Activated CD4-positive, alpha-beta T cell treated with anti-CD3 and anti-CD28 coated beads for 24 hours (primary cell): ENCODE data around the gene UTP15.
A peak's percentile ranks its signal among the peaks of the same experiment; 100 is the strongest.

Experiments used
- DNase-seq, 2 donors: peaks; one replicate each; pipeline ENCODE4 v3.0.0-alpha.2; 2020; ENCODE audit warnings: low read depth in 2 of 2

UTP15 gene

DNA sequence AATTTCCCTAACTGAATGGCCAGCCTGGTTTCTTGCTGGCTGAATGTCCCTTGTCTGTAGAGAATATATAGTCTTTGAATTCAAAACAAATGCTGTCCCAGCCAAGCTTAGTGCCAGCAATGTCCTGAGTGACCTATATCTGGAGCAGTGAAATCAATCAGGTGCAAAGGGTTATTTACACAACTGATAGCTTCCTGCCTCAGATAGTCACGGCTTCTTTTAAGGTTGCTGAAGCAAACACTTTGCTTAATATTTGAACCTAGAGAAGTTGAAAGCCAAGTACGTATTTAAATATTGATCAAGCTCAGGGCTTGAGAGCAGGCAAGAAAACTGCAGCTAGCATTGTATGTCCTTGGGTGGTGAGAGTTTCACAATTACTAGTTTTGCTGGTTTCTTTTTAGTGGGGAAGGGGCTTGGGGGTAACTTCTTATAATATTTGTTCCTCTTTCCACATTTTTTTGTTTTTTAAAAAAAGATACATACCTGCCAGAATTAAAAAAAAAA is 58.4 kb downstream of the UTP15 start:
- DNase-seq: no peak

DNA sequence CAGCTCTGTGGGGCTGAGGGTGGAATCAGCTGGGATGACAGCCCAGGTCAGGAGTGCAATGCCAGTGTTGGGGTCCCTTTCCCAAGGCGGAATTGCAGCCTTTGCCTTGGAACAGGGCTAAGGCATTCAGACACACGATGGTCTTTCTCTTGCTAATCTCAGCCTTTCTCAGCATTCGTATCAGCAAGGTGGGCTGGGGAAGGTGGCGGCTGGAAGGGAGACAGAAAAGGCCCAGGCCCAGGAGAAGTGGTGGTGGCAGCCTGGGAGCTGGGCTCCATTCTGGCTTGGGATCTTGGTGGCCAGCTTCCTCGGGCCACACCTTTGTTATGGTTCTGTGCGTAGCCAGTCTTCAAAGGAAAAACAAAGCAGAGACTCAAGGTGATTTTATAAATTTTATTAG is 59.3 kb downstream of the UTP15 start:
- DNase-seq: no peak

DNA sequence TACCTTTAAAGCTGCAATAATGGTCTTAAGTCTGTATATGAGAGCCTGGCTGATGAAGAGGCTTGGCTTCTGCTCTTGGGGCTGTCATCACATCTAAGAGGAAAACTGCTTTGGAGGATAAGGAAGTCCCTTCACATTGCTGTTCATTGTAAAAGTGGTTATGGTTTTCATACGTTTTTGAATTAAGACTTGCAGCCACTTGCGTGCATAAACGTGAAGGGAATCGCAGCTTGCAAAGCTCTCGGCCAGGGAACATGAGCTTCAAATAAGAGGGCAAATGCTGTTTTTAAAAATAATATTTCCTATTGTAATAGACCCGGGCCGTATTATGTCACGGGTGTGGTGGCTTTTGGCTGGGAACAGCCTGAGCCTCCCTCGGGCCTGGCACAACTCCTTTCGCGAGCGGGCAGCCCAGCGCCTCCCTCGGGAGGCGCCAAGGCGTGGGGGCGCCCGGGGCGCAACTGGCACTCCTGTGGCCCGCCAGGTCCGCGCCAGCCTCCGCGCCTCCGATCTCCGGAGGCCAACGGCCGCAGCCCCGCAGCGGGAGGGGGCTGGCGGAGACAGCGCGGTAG is 59.9 kb downstream of the UTP15 start:
- no peak for DNase-seq

DNA sequence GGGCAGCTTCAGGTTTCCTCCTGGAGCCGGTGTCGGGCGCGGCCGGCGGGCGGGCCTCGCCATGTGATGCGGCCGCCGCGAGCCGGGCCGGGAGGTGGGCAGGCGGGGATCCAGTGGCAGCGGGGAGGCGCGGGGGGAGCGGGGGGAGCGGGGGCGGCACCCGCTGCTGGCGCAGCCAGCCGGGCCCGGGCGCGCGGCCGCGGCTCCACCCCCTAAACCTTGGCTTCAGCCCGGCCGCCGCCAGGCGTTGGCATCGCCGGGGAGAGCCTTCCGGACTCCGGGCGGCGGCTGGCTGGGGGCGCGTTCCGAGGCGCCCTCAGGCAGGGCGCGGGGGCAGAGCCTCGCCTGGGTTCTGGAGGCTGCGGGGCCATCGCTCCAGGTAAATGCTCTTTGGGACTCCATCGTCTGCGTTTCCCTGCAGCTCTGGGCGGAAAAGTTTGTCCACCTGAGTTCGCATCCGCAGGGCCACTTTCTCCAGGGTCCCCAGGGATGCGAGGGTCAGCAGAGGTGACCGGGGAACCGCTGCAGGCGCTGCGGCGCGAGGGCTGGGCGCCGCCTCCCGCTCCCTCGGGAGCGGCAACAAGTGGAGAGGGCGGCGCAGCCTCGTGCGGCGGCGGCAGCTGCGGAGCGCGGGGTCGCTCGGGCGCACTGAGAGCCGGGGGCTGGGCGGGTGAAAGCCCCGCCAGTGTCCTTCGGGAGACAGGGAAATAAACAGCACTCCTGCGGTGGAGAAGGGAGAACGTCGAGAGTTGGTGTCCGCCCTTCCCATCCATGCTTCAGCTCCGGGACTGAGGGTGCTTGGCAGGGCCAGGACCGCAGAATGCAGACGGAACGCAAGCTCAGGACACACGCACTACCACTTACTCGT is 60.6 kb downstream of the UTP15 start, which contains the start of gene ARHGEF28:
TSS of gene ARHGEF28 (plus strand) at position 253 of the 868 bp plus-strand sequence. CDS start 58,656 bp downstream, outside the sequence.
- peak in 1 of 2 donors; percentile 13 for DNase-seq

DNA sequence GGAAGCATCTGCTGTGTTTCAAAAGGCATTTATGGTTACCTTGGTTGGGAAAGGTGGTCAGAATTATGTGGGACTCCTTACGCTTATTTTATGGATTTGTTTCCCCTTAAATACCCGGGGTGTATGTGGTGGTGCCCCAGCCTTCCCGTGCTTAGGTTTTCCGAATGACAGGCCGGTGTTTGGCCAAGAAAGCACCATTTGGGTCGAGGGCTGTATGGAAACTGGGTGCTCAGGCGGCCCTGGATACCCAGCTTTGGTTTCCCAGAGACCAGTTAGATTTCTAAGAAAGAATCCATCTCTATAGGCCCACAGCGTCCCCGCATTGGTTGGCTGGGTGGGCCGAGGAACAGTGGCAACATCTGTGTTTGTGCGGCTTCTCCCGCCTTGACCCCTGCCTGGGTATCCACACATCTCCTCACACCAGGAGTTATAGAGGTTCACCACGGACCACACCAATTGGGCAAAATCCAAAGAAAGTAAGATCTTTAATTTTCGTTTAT is 61.3 kb downstream of the UTP15 start:
- no peak for DNase-seq

DNA sequence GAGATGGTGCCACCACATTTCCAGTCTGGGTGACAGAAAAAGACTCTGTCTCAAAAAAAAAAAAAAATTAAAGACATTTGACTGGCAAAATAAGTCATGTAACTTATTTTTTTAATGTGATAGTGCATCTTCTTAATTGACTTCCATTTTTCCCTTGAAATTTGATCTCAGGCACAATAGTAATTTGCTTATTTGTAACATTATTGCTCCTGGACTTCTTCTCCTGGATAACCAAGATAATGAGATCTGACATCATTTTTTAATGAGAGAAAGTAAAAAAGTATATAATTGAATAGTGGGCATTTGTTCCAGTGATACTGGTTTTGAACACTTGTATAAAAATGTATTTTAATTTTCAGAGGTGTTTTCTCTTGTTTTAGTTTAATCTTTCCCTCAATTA is 63.9 kb downstream of the UTP15 start:
- DNase-seq: no peak

DNA sequence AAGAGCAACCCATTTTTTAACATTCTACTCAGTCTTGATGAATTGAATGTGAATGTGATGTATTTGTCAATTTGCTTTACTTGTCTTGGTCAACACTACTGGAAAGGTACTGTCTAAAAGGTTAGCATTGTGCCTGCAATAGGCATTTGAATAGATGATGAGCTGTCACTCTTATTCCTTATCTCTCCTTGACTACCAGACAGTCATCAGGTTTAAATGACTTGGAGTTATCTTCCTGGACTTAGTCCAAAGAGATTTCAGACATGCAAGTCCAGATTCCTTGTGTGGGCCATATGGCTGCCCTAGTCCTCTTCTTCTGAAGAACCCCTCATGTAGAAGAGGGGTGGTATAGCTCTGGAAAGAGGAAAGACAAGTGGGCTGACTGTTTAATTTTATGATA is 65.2 kb downstream of the UTP15 start:
- no peak for DNase-seq

DNA sequence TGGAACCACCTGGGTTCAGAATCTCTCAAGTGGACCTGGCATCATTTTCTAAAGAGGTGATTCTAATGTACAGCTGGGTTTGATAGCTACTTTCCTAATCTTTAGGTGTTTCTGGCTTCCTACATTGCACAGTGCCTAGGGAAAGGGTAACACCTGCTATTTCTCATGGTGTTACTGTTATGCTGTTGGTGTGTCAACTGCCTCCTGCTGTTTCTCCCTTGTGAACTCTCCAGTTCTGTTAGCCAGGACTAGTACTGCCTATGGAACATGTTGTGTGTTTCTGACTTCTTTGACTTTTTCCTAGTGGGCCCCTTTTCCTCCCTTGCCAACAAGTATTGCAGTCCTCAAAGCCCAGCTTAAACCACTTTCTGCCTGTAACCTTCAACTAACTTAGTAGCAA is 66.0 kb downstream of the UTP15 start:
- no peak for DNase-seq
